ENCODE results near the gene SPAG6. TPM values are rescaled to one million over a fixed set of nuclear protein-coding genes. Genes with fewer than 3 reads are reported as not detected.

SPAG6 gene
- total RNA-seq, 1 experiment from 2014 or later: not detected

DNA sequence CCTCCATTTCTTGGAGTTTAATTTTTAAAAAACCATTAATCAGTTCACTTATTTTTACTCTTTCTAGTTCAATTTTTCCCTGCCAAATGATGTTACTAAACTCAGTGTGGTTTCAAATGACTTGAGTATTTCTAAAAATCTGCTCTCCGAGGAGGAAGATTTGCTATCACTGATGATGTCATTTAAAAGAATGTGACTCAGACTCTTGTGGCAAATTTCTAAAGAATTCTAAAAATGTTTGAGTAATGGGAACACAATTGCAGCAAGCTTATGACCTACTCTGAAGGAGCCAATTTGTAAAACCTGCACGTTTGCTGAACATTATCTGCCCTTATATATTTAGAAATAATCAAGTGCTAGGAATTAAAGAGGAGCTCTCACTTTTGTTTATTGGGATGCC lies 88.6 kb downstream of the SPAG6 start:
- peak; percentile 88 for DNase-seq (ENCODE audit: low read depth)

DNA sequence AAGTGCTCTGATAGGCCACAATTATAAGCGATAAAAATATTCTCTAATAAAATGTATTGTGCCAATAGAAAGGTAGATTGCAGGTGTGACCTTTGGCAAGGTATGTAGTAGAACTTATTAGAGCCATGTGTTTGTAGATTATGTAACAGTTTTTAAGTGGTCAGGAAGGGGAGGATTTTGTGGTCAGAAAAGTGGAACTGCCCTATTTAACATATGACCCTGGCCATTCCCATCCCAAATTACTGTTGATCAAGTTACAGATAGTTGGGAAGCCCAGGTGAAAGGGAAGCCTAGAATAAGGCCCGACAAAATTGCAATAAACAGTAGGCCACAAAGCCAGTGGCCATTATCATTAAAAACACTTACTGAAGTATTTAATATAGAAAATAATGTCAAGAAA lies 89.2 kb downstream of the SPAG6 start:
- DNase-seq (ENCODE audit: low read depth): no peak

DNA sequence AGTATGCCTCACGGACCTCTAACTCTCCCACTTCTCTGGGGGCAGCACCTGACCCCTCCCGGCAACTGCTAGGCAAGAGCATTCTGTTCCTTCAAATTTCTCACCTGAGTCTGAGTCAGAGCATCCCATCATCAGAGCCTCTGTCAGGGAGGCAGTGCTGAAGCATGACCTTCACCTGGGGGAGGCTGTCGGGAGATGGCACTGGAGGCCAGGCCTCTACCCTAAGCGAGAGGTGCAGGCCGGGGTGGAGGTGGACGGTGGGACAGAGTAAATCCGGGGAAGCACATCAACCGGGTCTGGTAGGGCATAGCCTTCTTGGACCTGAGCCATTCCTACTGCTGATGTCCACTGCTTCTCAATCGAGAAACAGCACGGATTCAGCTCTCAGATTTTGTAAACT lies 90.4 kb downstream of the SPAG6 start:
- DNase-seq (ENCODE audit: low read depth): no peak

DNA sequence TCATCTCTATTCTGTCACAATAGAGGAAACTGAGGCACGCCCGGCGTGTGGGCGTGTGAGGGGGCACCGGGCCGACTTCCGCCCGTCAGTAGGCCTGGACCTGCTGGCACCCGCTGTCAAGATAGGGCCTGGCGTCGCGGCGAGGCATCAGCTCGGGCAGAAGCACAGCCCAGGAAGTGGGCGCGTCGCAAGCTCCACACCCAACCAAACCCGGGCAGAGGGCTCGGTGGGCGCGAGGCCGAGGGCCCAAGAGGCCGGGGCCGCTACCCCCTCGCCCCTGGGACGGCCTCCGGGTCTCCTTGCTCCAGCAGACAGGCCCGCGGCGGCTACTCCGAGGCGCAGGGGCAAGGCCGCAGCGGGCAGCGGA lies 91.2 kb downstream of the SPAG6 start:
- DNase-seq (ENCODE audit: low read depth): no peak

DNA sequence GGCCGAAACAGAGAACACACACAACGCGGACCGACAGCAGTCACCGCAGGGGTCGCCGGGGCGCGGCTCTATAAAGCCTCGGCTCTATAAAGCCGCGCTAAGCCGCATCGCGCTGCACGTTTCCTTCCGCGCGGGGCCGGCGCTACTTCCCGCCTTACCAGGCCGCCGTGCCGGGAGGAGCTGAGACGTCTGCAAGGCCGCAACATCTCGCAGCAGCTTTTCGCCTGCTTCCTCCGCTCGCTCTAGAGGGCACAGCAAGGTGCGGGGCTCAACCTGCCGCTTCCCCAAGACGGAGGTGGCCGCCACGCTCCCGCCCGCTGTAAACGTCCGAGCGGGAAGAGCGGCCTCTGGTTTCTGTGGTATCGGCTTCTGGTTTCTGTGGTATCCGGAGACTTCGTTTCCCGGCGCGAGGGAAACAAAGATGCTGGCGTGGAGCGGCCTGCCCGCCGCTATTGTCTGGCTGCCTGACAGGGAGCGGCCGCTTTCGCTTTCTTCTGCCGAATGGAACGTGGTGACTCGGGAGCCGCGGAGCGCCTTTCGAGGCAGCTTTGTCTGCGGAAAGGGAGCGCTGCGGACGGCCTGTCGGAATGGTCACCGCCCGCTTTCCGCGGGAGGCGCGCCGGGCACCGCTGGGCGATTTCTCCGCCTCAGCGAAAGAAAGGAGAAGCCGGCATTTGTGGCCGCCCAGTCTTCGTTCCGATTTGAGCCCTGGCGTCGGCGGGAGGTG lies 91.8 kb downstream of the SPAG6 start:
- DNase-seq (ENCODE audit: low read depth): peak; percentile 79

DNA sequence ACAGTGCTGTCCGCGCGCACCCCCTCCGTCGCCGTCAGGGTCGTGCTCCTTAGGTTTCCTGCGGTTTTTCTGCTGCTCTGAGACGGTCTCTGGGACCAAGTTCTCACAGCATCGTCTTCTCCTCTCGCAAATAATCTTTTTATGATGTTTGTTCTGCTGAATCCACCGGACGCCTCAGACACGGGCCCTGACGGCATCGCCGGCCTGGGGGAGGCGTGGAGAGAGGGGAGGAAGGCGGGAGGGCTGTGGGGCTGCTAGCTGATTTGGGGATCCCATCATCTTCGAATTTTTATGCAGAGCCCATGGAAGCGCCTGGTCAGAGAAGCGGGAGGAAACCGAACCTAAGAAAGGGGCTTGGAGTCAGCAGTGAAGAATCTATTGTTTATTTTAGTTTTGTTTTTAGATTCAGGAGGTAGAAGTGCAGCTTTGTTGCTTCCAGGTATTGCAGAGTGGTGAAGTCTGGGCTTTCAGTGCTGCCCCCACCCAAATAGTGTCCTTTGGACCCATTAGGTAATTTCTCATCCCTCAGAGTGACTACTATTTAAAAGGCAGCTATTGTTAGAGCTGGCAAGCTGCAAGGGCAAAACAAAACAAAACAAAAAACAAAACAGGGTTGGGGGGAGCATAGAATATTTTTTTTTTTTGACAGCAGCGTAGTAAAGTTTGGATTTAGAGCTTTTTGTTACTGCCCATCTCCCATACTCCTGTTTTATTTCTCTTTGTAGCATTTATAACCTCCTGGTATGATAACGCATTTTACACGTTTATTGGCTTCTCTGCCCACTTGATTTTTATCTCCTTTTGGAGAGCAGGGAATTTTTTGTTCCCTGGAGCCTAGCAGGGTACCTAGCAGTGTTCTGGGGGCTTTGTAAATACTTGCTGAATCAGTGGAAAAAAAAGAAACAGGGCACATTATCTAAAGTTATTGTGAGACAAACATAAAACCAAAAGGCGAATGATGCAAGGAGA lies 92.6 kb downstream of the SPAG6 start:
- DNase-seq (ENCODE audit: low read depth): no peak

DNA sequence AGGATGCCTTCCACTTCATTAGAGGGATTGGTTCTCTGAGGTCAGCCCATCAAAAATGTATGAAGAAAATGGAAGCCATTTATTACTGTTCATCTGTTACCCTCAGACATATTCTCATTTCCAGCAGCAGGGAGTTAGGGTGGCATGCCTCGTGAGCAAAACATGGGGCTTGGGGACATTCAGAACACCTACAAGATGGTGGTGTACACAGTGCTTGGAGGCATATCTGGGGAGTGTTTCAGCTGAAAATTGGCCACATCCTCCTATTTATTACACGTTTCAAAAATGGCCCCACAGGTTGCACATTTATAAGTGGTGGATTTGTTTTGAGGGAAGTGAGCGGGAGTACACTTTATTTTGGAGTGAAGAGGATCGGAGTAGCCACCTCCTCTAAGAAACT lies 93.4 kb downstream of the SPAG6 start:
- no peak for DNase-seq (ENCODE audit: low read depth)

DNA sequence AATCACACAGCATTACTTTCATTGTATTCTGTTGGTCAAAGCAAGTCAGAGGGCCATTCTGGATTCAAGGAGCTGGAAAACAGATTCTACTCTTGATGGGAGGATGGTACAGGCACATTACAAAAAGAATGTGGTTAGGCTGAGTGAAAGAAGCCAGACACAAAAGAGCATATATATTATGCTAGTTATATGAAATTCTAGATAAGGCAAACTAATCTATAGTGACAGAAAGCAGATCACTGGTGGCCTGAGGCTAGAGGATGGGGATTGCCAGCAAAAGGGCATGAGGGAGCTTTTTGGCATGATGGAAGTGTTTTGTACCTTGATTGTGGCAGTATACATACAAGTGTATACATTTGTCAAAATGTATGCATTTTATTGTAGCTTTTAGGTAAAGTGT lies 96.8 kb downstream of the SPAG6 start:
- no peak for DNase-seq (ENCODE audit: low read depth)

DNA sequence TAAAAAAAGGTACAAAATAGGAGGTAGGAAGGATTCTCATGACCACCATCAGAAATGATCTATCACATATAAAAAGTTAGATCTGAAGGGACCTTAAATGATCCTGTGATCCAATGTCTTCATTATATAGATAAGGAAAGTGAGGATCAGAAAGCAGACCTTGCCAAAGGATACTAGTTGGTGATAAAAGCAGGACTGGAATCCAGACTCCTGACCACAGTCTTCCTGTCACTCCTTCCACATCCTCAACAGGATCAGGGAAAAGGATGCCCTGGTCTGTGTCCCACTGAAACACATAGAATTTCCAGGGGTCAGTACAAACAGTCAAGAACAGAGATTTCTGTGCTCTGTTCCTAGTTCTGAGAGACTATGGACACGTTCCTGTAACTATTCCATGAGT lies 97.2 kb downstream of the SPAG6 start:
- no peak for DNase-seq (ENCODE audit: low read depth)

DNA sequence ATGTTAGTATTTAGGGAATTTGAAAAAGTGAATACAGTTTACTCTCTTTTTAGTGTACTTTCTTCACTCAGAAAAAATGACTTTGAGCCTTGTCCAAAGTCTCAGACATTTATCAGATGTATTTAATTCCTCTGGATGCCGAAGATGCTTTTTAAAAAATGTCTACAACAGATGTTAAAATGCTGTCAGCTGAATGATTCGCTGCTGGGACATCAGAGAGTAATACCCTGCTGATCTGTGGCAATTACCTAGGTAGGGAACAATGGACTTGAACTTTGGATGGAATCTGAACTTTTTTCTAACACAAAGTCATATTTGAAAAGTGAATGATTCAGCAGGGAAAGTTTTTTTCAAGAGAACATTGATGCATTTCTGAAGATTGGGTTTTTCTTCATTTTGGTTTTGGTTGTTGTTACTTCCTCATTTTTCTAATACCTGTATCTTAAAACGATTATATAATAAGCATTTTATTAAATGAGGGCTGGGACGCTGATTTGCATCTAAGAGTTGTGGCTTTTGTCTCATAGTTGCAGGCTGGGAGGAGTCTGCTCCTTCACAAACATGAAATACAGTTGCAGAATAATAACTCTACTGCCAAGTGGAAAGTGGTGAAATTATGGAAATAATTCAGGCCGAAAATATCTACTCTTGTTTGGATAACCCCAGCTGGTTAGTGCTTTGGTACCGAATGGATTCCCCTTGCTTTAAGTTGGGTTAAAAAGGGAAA lies 98.0 kb downstream of the SPAG6 start:
- DNase-seq (ENCODE audit: low read depth): no peak

DNA sequence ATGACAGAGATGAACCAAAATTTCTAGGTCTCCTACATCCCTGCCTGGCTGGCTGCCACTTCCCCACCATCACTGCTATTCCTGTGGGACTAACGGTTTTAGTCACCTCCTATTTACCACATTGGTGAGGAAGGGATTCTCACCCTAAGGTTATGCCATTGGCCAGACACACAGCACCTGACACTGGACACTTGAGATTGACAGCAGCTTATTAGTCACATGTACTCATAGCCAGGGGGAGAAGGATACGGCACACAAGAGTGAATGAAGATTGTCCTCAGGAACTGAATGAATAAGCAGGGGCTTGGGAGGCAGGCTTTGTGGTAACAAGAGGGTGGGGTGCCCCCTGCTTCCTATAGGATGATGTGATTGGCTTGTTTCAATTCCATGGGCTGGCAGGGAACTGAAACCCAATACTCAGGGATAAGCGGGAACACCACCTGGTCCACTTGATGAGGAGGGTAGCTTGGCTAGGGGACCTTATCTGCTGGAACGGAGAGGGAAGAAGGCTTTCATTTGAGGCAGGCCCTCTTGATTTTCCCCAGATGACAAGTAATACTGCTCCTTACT lies 99.0 kb downstream of the SPAG6 start:
- DNase-seq (ENCODE audit: low read depth): no peak

DNA sequence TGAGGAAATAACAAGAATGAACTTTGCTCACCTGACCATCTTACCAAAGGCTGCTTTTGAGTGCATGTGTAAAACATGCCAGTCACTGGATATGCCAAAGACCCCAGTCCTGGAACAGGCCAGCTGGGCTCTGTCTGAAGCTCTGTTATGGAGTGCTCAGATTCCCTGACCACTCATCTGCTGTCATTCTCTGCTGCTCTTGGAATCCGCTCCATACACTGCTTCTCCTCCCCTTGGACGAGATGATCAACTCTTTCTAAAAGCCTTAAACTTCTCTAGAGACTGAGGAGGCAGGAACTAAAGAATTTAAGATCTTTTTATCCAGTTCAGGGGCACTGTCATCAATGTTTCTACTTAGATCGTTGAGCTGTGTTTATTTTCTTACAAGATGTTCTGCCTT lies 100.2 kb downstream of the SPAG6 start:
- no peak for DNase-seq (ENCODE audit: low read depth)

DNA sequence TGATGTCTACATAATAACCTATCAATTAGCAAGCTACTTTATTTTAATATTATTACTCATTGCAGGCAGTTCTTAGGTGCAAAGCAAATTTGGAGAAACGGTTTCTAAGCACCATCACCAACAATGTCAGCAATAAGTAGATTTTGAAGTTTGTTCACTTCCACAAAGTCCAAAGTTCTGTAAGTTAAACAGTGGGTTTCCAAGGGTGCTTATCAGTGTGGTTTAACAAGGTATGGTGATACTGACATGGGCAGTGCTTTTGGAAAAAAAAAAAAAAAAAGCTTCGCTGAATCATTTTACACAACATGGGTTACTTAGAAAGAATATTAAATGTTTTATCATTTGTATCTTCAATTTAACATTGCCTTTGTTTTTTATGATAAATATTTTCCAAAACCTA lies 101.8 kb downstream of the SPAG6 start:
- DNase-seq (ENCODE audit: low read depth): no peak

DNA sequence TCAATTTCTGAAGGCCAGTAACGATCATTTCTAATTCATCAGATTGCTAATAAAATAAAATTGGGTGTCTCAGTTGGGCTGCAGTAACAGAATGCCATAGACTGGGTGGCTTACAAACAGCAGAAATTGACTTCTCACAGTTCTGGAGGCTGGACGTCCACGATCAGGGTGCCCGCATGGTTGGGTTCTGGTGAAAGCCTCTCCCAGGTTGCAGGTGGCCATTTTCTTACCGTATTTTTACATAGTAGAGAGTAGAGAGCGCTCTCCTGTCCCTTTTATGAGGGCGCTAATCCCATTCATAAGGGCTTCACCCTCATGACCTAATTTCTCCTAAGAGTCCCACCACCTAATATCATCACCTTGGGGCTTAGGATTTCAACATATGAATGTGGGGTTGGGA lies 106.0 kb downstream of the SPAG6 start:
- no peak for DNase-seq (ENCODE audit: low read depth)

DNA sequence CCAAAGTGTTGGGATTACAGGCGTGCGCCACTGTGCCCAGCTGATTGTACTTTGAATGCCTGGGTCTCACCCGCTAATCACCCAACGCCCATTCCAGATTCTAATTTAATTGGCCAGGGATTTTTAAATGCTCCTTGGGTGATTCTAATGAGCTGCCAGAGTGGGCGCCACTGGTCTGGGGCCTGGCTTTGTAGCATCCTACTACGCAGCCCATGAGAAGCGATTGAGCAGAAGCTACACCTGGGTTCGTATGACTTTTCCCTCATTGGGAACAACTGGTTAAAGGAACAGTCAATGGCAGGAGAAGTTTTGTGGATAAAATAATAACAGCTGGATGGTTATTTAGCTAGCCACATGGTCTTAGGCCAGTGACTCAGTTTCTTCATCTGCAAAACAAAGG lies 108.0 kb downstream of the SPAG6 start:
- no peak for DNase-seq (ENCODE audit: low read depth)

DNA sequence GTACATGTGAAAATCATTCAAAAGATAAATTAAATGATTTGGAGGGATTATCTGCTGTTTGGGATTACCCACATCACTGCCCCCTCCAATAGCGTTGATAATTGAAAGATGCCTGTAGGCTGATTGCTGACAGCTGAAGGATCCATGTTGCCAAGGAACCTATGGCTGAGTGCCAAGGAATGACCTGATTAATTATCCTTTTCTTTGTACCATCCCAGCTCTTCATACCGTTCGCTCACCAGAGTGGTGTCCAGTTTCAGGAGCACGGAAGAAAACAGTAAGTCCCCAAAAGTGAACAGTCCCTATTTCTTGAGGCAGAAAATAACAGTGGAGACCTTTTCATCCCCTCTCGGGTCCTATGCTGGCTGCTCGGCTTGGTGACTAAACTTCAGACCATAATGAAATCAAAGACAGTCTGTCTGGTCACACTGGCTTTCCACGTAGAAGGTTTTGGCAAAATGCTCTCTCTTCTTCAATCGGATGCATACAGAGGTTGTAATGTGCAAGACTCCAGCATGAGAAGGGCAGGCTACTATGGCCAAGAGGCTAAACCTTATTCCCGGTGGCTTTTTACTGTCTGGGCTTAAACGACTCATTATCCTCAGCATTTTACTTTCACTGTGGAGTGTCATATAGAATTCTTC lies 108.8 kb downstream of the SPAG6 start:
- DNase-seq (ENCODE audit: low read depth): no peak

DNA sequence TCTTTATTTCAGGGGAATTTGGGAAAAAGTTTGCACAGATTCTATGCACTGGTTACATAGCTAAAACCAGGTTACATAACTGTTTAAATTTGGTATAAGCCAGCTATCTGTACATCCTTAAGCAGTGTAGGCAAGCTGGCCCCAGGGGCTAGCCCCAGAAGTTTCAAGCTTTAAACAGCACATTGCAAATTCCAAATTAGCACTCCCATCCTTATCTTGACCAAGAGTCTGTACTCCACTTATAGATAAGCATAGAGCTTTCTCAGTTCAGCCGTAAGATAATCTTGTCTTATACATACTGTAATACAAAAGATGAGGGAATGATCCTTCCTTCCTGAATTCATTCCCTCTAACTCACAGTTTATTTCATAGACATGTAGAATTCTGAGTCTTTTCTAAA lies 109.3 kb downstream of the SPAG6 start:
- DNase-seq (ENCODE audit: low read depth): no peak

DNA sequence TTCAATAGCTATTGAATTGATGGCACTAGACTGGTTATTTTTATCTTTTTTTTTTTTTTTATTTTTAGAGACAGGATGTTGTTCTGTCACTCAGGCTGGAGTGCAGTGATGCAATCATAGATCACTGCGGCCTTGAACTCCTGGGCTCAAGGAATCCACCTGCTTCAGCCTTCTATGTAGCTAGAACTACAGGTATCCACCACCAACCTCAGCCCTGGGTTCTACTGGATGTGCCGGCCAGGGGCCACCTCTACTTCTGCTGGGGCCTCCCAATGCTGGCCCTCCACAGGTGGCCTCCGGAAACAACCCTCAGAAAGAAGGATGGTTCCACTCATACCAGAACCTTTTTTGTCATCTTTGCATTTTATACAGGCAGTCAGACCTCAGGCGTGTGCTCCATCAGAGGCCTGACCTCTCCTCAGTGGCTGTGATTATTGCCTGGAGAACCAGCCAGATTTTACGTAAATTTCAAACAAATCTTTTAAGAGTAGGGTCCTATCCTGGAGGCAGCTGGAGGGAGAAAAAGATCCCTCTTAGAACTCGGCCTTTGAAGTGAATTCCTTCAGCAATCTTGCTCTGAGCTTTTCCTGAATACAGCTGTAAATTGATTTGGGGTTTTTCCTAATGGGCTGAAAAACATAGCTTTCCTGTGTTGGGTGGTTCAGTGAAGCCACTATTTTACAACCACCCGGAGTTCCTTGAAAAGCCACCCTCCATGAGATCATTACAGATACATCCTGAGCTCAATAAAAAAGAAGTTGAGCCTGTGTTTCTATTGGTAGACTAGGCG lies 110.0 kb downstream of the SPAG6 start:
- DNase-seq (ENCODE audit: low read depth): no peak

DNA sequence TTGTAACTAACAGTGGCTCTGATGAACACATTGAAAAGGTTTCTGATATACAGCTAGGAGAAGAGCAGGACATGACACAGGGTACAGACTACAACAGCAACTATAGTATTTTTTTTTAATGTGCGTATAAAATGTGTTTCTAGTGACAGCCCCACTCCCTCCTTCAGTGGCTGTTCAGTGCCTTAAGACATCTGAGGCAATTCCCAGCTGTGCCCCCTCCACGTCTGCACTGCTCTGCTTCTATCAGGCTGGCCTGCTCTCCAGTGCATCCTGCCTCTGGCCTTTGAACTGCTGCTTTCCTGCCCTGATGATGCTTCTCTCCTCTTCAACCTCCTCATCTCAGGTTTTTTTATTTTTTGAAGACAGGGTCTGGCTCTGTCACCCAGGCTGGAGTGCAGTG lies 111.2 kb downstream of the SPAG6 start:
- no peak for DNase-seq (ENCODE audit: low read depth)

DNA sequence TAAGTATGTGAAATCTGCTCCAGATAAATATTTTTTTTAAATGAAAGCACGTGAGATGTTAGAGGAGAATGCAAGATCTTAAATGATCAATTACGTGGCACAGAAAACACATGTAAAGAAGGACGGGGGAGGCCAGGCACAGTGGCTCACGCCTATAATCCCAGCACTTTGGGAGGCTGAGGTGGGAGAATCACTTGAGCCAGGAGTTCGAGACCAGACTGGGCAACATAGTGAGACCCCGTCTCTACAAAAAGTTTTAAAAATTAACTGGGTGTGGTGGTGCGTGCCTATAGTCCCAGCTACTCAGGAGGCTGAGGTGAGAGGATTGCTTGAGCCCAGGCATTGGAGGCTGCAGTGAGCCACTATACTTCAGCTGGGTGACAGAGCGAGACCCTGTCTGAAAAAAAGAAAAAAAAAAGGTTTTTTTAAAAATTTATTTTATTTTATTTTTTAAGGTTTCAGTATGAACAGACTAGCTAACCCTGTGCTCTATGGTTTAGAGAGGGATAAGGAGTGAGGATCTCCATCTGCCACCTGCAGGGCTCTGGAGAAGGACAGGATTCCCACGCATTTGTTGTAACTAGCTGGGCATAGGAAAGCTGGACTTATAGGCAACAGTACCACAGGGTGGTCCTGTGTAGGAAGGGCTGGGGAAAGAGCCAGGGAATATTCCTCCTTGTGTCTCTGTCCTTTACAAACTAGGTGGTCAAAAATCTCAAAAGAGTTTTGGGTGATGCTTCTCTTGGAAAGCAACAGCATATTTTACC lies 113.2 kb downstream of the SPAG6 start:
- DNase-seq (ENCODE audit: low read depth): no peak

All from LHCN-M2 (cell line).